ENCODE results near the gene FMNL2. TPM values are rescaled to one million over a fixed set of nuclear protein-coding genes. Genes with fewer than 3 reads are reported as not detected.

FMNL2 gene
- total and polyA plus RNA-seq, 8 donors = 7.8 to 100.0 (median 36.5) TPM

DNA sequence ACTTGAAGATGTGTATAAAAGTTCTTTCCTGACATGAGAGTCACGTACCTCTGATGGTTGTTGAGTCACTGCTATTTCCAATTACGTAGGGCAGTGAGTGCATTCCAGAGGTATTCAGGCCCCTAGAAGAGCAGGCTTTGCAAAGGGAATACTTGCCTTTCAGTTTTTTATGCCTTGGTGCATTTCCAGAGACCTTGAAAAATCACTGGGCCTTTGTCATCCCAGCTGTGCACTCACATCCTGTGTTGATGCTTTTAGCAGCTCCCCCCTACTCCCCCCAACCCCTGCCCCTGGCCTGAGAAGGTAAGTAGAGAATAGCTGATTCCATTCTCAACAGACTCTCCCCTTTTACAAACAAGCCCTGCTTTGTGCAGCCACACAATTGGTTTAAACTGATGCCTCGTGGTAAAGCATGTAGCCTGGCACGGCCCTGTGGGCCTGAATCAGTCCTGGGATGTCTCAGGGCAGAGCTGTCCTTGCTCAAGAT lies 208.1 kb downstream of the FMNL2 start:
- peak in 1 of 3 donors; percentile 41 for TF ChIP-seq POLR2AphosphoS5 (IDR thresholded peaks at IDR 0.05)
- no peak for TF ChIP-seq EP300 (IDR thresholded peaks at IDR 0.05)
- no peak for TF ChIP-seq POLR2A (IDR thresholded peaks at IDR 0.05)
- TF ChIP-seq, protein P1, sequence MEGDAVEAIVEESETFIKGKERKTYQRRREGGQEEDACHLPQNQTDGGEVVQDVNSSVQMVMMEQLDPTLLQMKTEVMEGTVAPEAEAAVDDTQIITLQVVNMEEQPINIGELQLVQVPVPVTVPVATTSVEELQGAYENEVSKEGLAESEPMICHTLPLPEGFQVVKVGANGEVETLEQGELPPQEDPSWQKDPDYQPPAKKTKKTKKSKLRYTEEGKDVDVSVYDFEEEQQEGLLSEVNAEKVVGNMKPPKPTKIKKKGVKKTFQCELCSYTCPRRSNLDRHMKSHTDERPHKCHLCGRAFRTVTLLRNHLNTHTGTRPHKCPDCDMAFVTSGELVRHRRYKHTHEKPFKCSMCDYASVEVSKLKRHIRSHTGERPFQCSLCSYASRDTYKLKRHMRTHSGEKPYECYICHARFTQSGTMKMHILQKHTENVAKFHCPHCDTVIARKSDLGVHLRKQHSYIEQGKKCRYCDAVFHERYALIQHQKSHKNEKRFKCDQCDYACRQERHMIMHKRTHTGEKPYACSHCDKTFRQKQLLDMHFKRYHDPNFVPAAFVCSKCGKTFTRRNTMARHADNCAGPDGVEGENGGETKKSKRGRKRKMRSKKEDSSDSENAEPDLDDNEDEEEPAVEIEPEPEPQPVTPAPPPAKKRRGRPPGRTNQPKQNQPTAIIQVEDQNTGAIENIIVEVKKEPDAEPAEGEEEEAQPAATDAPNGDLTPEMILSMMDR (IDR thresholded peaks at IDR 0.05) = no peak
- Histone ChIP-seq H3K27me3 (no peaks in the 10 kb centered on the region), H3K36me3 (peaks cover 0 to 9% (median 3%) of the 10 kb centered on the region in 4 donors), H3K27ac (peak overlapping the region in 4 of 5 donors; percentile 24 to 55 (median 36)), H3K9me3 (no peaks in the 10 kb centered on the region), H3K4me3 (no peak overlapping the region), H3K4me1 (peaks cover 0 to 48% (median 30%) of the 10 kb centered on the region in 4 donors)
- DNase-seq = peak in 1 of 2 donors; percentile 84
- intact Hi-C loops (cut with DNase I; ENCODE audit: low total_unique reads) = no loop called here
- 32 to 51% (median 44%) methylated on average over 4 of the region's 4 CpGs for WGBS, 5 donors

DNA sequence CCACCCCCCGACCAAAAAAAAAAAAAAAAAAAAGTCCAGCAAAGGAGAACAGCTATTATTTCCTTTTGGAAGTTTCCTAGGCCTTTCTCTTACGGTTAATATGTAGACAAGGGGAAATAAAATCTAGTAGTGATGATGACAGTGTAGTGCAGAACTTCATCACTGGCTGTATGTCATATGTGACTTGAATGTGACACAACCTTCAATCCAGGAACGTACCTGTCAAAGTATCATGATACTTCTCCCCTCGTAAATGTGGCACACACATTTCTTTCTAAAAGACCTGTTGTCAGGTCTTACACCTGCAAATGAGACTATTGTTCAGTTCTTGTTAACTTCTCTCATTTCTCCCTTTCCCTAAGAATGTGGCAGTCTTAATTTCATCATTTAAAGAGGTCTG lies 208.7 kb downstream of the FMNL2 start:
- Histone ChIP-seq H3K4me3 (no peak overlapping the region), H3K27ac (peak overlapping the region in 2 of 5 donors; percentile 33 to 55), H3K4me1 (peaks cover 0 to 54% (median 35%) of the 10 kb centered on the region in 4 donors), H3K27me3 (no peaks in the 10 kb centered on the region), H3K9me3 (no peaks in the 10 kb centered on the region), H3K36me3 (peaks cover 0 to 9% (median 3%) of the 10 kb centered on the region in 4 donors)
- DNase-seq = no peak
- intact Hi-C loops (cut with DNase I; ENCODE audit: low total_unique reads) = no loop called here
- TF ChIP-seq POLR2AphosphoS5 (IDR thresholded peaks at IDR 0.05) (no peak), EP300 (IDR thresholded peaks at IDR 0.05) (no peak), POLR2A (IDR thresholded peaks at IDR 0.05) (no peak)
- TF ChIP-seq, protein P1 (IDR thresholded peaks at IDR 0.05) = no peak
- WGBS, 5 donors = 71 to 85% (median 79%) methylated on average over 4 of the region's 4 CpGs

DNA sequence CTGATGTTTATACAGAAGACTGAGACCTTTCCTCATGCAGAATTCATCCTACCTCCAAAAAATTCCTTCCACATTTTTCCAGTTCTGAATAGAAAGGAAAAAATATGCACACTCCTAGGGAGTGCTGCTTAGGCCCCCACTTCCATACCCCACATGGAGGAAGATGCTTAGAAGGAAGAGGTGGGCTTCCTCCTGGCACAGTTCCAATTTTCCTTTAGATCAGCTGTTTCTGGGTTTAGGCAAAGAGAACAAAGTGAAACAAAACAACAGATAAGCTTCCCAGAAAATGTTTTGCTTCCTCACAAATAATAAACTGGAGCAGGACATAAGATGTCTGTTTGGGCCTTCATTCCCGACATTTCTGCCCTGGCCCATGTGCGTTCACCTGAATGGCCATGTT lies 209.7 kb downstream of the FMNL2 start:
- intact Hi-C loops (cut with DNase I; ENCODE audit: low total_unique reads) = no loop called here
- Histone ChIP-seq H3K9me3 (no peaks in the 10 kb centered on the region), H3K36me3 (peaks cover 0 to 9% (median 3%) of the 10 kb centered on the region in 4 donors), H3K4me3 (no peak overlapping the region), H3K27ac (peak overlapping the region in 2 of 5 donors; percentile 14 to 34), H3K27me3 (no peaks in the 10 kb centered on the region), H3K4me1 (peaks cover 0 to 55% (median 38%) of the 10 kb centered on the region in 4 donors)
- TF ChIP-seq EP300 (IDR thresholded peaks at IDR 0.05) (no peak), POLR2A (IDR thresholded peaks at IDR 0.05) (no peak), POLR2AphosphoS5 (IDR thresholded peaks at IDR 0.05) (no peak)
- TF ChIP-seq, protein P1 (IDR thresholded peaks at IDR 0.05) = no peak
- WGBS, 5 donors = 76 to 92% (median 88%) methylated on average over 2 of the region's 2 CpGs
- DNase-seq = no peak

DNA sequence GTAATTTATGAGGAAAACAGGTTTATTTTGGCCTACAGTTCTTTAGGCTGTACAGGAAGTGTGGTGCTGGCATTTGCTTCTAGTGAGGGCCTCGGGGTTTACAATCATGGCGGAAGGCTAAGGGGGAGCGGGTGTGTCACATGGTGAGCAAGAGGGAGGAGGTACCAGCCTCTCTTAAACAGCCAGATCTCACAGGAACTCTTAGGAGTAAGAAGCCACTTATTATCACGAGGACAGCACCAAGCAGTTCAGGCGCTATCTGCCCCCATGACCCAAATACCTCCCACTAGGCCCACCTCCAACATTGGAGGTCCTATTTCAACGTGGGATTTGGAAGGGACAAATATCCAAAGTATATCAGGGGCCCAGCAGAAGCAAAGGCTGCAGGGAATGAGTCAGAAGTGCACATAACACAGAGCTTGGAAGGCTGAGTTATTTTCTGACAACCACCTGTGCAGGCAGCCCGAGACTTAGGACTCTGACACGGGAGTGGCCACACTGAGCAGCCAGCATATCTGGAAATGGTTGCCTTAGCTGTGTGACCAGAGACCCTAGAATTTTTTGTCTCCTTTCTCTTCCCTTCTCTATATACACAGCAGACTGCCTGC lies 211.4 kb downstream of the FMNL2 start:
- TF ChIP-seq POLR2AphosphoS5 (IDR thresholded peaks at IDR 0.05) (no peak), POLR2A (IDR thresholded peaks at IDR 0.05) (no peak), EP300 (IDR thresholded peaks at IDR 0.05) (no peak)
- TF ChIP-seq, protein P1 (IDR thresholded peaks at IDR 0.05) = no peak
- intact Hi-C loops (cut with DNase I; ENCODE audit: low total_unique reads) = no loop called here
- peaks cover 0 to 64% (median 49%) of the 10 kb centered on the region in 4 donors for H3K4me1 ChIP-seq
- WGBS, 5 donors = 68 to 76% (median 72%) methylated on average over 8 of the region's 8 CpGs
- peaks cover 0 to 9% (median 3%) of the 10 kb centered on the region in 4 donors for H3K36me3 ChIP-seq
- no peak overlapping the region for H3K27ac ChIP-seq
- H3K9me3 ChIP-seq = no peaks in the 10 kb centered on the region
- H3K27me3 ChIP-seq = no peaks in the 10 kb centered on the region
- no peak overlapping the region for H3K4me3 ChIP-seq
- peak in 1 of 2 donors; percentile 54 for DNase-seq

All from stomach (tissue), 9 donors.